Liver (tissue), 9 donors: ENCODE data around the gene POP4. TPM values are rescaled to one million over a fixed set of nuclear protein-coding genes. Genes with fewer than 3 reads are reported as not detected.

Source experiments
- DNase-seq: peaks from one replicate; pipeline ENCODE4 v3.0.0-alpha.2; 2017; ENCODE audit warnings: low spot score
- H3K27ac ChIP-seq, 2 donors: one replicate each; pipeline ENCODE4 v1.7.0; 2013; ENCODE audit warnings: inconsistent platforms in 2 of 2, low read length in 2 of 2, control low read depth in 1 of 2, low read depth in 1 of 2, mild to moderate bottlenecking in 1 of 2
- H3K27me3 ChIP-seq, 4 donors: one replicate each; pipeline versions ENCODE4 v1.6.1 to v1.7.0; 2013; ENCODE audit warnings: low read length in 3 of 4, inconsistent platforms in 1 of 4, mild to moderate bottlenecking in 1 of 4, moderate library complexity in 1 of 4; ENCODE audit not compliant: control insufficient read depth in 4 of 4, insufficient read depth in 4 of 4
- H3K36me3 ChIP-seq, 4 donors: one replicate each; pipeline versions ENCODE4 v1.6.1 to v1.7.0; 2013; ENCODE audit warnings: low read length in 3 of 4, mild to moderate bottlenecking in 3 of 4, low read depth in 1 of 4, moderate library complexity in 1 of 4; ENCODE audit not compliant: control insufficient read depth in 4 of 4, insufficient read depth in 3 of 4
- H3K4me1 ChIP-seq, 4 donors: one replicate each; pipeline versions ENCODE4 v1.6.1 to v1.7.0; 2013; ENCODE audit warnings: low read length in 3 of 4, mild to moderate bottlenecking in 3 of 4, moderate library complexity in 1 of 4; ENCODE audit not compliant: control insufficient read depth in 4 of 4, insufficient read depth in 4 of 4
- H3K4me3 ChIP-seq, 3 donors: one replicate each; pipeline versions ENCODE4 v1.6.1 to v1.7.0; 2013; ENCODE audit warnings: low read length in 3 of 3, control low read depth in 1 of 3, low read depth in 1 of 3, mild to moderate bottlenecking in 1 of 3
- H3K9ac ChIP-seq, 2 donors: one replicate each; pipeline ENCODE4 v1.7.0; 2013; ENCODE audit warnings: low read length in 2 of 2, mild to moderate bottlenecking in 2 of 2, moderate library complexity in 2 of 2, control low read depth in 1 of 2, low read depth in 1 of 2
- H3K9me3 ChIP-seq, 4 donors: one replicate each; pipeline versions ENCODE4 v1.6.1 to v1.7.0; 2013; ENCODE audit warnings: low read length in 3 of 4; ENCODE audit not compliant: control insufficient read depth in 4 of 4
- EGR1 ChIP-seq, 2 donors: IDR thresholded peaks; 2 replicates each; pipeline ENCODE4 v1.6.1; 2016 to 2018; ENCODE audit warnings: antibody characterized with exemption in 2 of 2, low read depth in 2 of 2
- FOXA1 ChIP-seq: IDR thresholded peaks from 2 replicates; pipeline ENCODE4 v1.6.1; 2016; ENCODE audit warnings: antibody characterized with exemption
- FOXA2 ChIP-seq: IDR thresholded peaks from 2 replicates; pipeline ENCODE4 v1.6.1; 2016; ENCODE audit warnings: antibody characterized with exemption
- HNF4A ChIP-seq, 2 donors: conservative IDR thresholded peaks; 2 replicates each; pipeline ENCODE4 v1.6.1; 2016; ENCODE audit warnings: antibody characterized with exemption in 2 of 2, mild to moderate bottlenecking in 2 of 2
- HNF4G ChIP-seq: IDR thresholded peaks from 2 replicates; pipeline ENCODE4 v1.6.1; 2016; ENCODE audit warnings: antibody characterized with exemption
- JUND ChIP-seq, 2 donors: IDR thresholded peaks; 2 replicates each; pipeline ENCODE4 v1.6.1; 2016; ENCODE audit warnings: antibody characterized with exemption in 2 of 2
- NR2F2 ChIP-seq: IDR thresholded peaks from 2 replicates; pipeline ENCODE4 v1.6.1; 2016; ENCODE audit warnings: antibody characterized with exemption
- SP1 ChIP-seq: IDR thresholded peaks from 2 replicates; pipeline ENCODE4 v1.6.1; 2018; ENCODE audit warnings: antibody characterized with exemption, mild to moderate bottlenecking
- TAF1 ChIP-seq: conservative IDR thresholded peaks from 2 replicates; pipeline ENCODE4 v1.6.1; 2016; ENCODE audit warnings: antibody characterized with exemption, mild to moderate bottlenecking
- WGBS: extraction: QIAGEN DNeasy Blood & Tissue Kit; methylation state at CpG from one replicate; pipeline ENCODE4 v1.1.7; 2013; 5-methylcytosine and 5-hydroxymethylcytosine counted together
- polyA plus RNA-seq, 2 donors: library from polyadenylated mRNA; stranded (reverse) in 1 of 2; unstranded in 1 of 2; fragments of 200-250 nt in 1 of 2; fragments of >200 nt in 1 of 2; fragmentation: Nextera tagmentation in 1 of 2; extraction: Ambion mirVana in 1 of 2; gene quantifications; one replicate each; pipeline versions ENCODE4 v1.2.1 to v1.2.3, GENCODE V29; 2013 to 2015
- total RNA-seq, 2 donors: library from RNA; depleted of rRNA; stranded (reverse); fragments of >200 nt; gene quantifications; one replicate each; pipeline ENCODE4 v1.2.3, GENCODE V29; 2014
- TF ChIP-seq, protein P1 (sequence below): IDR thresholded peaks from 2 replicates; pipeline ENCODE4 v1.6.1; 2016; ENCODE audit warnings: antibody characterized with exemption, mild to moderate bottlenecking
- TF ChIP-seq, protein P2 (sequence below): fragments of 150-350 bp; IDR thresholded peaks from 2 replicates; pipeline ENCODE4 v1.5.1; 2017; ENCODE audit warnings: improper control_type of control experiment, low read depth, low read length; ENCODE audit not compliant: missing input control
- TF ChIP-seq, protein P3 (sequence below): IDR thresholded peaks from 2 replicates; pipeline ENCODE4 v1.6.1; 2016; ENCODE audit warnings: antibody characterized with exemption
- TF ChIP-seq, protein P4 (sequence below): IDR thresholded peaks from 2 replicates; pipeline ENCODE4 v1.6.1; 2016; ENCODE audit warnings: antibody characterized with exemption
- donor health status: healthy.
- donor health status: healthy.
- donor health status: healthy.
- donor health status: healthy.
- donor health status: healthy.

POP4 gene
- total and polyA plus RNA-seq, 4 donors, result 33.7 to 61.6 (median 38.9) TPM

DNA sequence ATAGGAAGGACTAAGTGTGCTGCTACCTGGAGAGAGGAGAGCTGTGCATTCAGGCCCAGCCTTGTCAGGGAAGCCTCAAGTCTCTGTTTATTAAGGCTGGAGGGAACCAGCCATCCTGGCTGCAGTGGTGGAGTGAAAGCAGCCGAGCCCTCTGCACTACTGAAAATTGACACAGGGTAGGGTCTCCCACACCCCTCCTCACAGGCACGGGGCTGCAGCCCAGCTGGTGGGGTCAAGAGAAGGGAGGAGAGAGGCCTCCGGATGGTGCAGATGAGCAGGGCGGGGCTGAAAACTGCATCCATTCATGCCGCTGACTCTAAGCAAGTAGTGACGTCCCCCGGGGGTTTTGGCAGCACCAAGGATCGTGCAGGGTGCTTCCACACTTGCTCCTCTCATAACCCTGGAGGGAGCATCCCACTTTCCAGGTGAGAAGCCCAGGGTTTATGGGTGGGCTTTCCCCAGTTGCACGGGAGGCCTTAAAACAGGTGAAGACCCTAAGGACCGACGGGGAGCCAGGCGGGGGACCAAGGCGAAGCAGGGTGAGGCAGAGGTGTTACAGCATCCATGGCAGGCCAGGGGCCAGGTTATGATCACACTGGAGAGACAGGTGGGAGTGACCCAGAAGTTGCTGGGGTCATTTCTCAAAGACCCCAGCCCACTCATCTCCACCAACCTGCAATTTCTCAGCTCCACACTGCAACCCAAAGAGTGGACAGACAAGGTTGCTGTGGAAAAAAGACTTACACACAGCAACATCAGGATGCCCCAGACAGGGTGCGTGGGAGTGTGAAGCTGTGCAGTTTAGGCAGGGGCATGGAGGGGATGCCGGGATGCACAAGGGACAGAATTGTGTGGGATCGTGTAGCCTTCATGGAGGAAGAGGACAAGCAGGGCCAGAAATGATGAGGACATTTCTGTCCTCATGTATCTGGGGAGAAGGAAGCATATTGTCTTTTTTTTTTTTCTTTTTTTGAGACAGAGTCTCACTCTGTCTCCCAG, 43.5 kb upstream of the POP4 start (continued):
- TF ChIP-seq, protein P1, sequence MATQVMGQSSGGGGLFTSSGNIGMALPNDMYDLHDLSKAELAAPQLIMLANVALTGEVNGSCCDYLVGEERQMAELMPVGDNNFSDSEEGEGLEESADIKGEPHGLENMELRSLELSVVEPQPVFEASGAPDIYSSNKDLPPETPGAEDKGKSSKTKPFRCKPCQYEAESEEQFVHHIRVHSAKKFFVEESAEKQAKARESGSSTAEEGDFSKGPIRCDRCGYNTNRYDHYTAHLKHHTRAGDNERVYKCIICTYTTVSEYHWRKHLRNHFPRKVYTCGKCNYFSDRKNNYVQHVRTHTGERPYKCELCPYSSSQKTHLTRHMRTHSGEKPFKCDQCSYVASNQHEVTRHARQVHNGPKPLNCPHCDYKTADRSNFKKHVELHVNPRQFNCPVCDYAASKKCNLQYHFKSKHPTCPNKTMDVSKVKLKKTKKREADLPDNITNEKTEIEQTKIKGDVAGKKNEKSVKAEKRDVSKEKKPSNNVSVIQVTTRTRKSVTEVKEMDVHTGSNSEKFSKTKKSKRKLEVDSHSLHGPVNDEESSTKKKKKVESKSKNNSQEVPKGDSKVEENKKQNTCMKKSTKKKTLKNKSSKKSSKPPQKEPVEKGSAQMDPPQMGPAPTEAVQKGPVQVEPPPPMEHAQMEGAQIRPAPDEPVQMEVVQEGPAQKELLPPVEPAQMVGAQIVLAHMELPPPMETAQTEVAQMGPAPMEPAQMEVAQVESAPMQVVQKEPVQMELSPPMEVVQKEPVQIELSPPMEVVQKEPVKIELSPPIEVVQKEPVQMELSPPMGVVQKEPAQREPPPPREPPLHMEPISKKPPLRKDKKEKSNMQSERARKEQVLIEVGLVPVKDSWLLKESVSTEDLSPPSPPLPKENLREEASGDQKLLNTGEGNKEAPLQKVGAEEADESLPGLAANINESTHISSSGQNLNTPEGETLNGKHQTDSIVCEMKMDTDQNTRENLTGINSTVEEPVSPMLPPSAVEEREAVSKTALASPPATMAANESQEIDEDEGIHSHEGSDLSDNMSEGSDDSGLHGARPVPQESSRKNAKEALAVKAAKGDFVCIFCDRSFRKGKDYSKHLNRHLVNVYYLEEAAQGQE, result no peak

DNA sequence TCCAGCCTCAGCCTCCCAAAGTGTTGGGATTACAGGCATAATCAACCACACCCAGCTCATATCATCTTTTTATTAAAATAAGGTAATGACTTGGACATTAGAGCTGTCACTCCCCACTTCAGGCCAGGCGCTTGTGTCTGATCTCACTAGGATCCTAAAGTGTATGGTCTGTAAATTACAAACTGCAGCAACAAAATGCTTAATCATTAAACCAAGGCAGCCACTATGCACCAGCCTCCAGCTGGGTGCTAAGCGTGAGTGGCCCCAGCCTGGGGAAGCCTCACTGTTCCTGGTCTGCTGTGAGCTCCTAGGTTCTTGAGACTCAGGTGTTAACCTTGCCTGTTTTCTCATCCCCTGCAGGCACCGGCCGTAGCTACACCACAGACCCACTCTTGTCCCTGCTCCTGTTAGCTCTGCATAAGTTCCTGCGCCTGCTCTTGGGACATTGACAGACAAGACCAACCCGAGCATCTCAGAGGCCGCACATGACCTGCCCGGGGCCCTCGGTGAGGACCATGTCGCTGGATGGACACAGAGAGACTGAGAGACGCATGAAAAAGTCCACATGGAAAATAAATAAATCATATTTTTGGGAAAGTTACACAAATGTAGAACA, 42.5 kb upstream of the POP4 start:
- Histone ChIP-seq H3K4me1 (no peaks in the 10 kb centered on the region), H3K27me3 (peaks cover 0 to 2% (median 0%) of the 10 kb centered on the region in 4 donors), H3K27ac (no peak overlapping the region), H3K9ac (no peak overlapping the region), H3K36me3 (no peaks in the 10 kb centered on the region), H3K9me3 (peaks cover 0 to 8% (median 3%) of the 10 kb centered on the region in 4 donors), H3K4me3 (no peak overlapping the region)
- no peak for DNase-seq
- WGBS, result 62% methylated on average over 11 of the region's 11 CpGs
- TF ChIP-seq JUND (IDR thresholded peaks at IDR 0.05) (no peak), HNF4G (no peak), NR2F2 (no peak)
- TF ChIP-seq, protein P1, result no peak
- TF ChIP-seq, protein P2, sequence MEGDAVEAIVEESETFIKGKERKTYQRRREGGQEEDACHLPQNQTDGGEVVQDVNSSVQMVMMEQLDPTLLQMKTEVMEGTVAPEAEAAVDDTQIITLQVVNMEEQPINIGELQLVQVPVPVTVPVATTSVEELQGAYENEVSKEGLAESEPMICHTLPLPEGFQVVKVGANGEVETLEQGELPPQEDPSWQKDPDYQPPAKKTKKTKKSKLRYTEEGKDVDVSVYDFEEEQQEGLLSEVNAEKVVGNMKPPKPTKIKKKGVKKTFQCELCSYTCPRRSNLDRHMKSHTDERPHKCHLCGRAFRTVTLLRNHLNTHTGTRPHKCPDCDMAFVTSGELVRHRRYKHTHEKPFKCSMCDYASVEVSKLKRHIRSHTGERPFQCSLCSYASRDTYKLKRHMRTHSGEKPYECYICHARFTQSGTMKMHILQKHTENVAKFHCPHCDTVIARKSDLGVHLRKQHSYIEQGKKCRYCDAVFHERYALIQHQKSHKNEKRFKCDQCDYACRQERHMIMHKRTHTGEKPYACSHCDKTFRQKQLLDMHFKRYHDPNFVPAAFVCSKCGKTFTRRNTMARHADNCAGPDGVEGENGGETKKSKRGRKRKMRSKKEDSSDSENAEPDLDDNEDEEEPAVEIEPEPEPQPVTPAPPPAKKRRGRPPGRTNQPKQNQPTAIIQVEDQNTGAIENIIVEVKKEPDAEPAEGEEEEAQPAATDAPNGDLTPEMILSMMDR, result no peak

DNA sequence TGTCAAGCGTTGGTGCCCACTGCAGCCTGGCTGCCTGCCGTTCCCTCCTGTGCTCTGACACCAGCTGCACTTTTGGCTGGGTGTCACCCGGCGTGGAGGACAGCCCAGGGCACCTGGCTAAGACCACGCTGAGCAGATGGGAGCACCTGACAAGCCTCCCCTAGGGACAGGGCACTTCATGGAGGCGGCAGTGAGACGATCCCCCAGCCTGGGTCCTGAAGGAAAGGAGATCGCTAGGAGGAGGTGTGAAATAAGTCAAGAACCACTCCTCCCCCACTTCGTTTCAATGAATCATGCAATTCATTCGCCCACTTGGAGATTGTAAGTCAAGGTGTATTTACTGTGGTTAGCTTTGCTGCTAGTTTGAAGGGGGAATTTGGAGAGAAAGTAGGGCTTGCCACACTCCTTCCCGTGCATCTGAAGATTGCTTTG, 41.5 kb upstream of the POP4 start:
- H3K27me3 ChIP-seq, result peaks cover 0 to 2% (median 0%) of the 10 kb centered on the region in 4 donors
- no peak overlapping the region for H3K4me3 ChIP-seq
- no peak for DNase-seq
- no peak for TF ChIP-seq FOXA1
- TF ChIP-seq HNF4A (conservative IDR thresholded peaks at IDR 0.05), result no peak
- no peak for TF ChIP-seq SP1
- TF ChIP-seq EGR1 (IDR thresholded peaks at IDR 0.05; ENCODE audit: low read depth in 2 of 2), result no peak
- no peak for TF ChIP-seq TAF1
- TF ChIP-seq, protein P3, sequence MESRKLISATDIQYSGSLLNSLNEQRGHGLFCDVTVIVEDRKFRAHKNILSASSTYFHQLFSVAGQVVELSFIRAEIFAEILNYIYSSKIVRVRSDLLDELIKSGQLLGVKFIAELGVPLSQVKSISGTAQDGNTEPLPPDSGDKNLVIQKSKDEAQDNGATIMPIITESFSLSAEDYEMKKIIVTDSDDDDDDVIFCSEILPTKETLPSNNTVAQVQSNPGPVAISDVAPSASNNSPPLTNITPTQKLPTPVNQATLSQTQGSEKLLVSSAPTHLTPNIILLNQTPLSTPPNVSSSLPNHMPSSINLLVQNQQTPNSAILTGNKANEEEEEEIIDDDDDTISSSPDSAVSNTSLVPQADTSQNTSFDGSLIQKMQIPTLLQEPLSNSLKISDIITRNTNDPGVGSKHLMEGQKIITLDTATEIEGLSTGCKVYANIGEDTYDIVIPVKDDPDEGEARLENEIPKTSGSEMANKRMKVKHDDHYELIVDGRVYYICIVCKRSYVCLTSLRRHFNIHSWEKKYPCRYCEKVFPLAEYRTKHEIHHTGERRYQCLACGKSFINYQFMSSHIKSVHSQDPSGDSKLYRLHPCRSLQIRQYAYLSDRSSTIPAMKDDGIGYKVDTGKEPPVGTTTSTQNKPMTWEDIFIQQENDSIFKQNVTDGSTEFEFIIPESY, result no peak
- TF ChIP-seq, protein P2, result no peak
- TF ChIP-seq, protein P4, sequence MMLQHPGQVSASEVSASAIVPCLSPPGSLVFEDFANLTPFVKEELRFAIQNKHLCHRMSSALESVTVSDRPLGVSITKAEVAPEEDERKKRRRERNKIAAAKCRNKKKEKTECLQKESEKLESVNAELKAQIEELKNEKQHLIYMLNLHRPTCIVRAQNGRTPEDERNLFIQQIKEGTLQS, result no peak
- no peak for TF ChIP-seq NR2F2
- no peak for TF ChIP-seq JUND (IDR thresholded peaks at IDR 0.05)
- no peak for TF ChIP-seq HNF4G
- no peak for TF ChIP-seq FOXA2
- H3K36me3 ChIP-seq, result no peaks in the 10 kb centered on the region
- no peak overlapping the region for H3K9ac ChIP-seq
- H3K27ac ChIP-seq, result no peak overlapping the region
- H3K4me1 ChIP-seq, result no peaks in the 10 kb centered on the region
- peaks cover 0 to 6% (median 2%) of the 10 kb centered on the region in 4 donors for H3K9me3 ChIP-seq
- 39% methylated on average over 11 of the region's 11 CpGs for WGBS
